ENCODE data around the gene COL23A1.

DNA sequence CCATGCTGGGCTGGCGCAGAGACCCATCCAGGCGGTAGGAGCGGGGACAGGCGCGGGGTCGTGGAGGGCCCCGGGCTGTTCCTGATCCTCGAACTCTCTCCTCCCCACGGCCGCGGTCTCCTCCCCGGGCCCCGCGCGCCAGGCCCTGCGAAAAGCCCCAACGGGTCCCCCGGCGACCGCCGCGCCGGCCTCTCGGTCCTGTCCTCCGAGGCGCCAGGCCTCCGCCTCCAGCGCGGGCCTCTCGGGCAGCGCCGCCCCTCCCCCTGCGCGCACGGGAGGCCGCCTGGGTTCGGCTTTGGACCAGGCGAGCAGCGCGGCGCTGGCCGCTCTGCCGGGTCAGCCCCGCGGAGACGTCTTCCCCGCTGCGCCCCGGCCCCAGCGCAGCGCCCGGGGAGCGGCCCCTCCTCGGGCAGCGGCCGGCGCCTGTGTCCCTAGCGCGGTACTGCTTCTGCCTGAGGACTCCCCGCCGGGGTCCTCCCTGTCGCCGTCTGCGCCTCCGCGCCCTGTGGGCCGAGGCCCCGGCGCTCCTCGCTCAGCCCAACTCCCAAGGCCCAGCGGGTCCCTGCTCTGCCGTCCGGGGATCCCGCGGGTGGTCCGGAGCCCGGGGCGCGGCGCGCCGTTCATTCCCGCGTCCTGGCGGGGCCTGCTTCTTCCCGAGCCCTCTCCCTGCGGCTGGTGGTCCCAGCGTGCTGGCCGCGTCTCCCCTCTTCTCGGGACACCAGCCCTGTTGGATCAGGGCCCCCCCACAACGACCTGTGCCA is 13.4 kb downstream of the COL23A1 start:
- TF ChIP-seq POLR2A (IDR thresholded peaks at IDR 0.05; ENCODE audit: low read length) (no peak), GATA1 (IDR thresholded peaks at IDR 0.05; ENCODE audit: low read depth, low read length) (no peak)
